Caco-2 (cell line): ENCODE data around the gene OGA. TPM values are rescaled to one million over a fixed set of nuclear protein-coding genes. Genes with fewer than 3 reads are reported as not detected.

Experiments used
- BruUV-seq: library from RNA; stranded (reverse); fragments of 400-500 nt; replicated peaks from 2 replicates; lab custom pipeline; 2021; lab: Mats Ljungman, UMichigan
- CTCF ChIA-PET: fragments of 300-600 bp; sonication (Branson Sonifier 250); formaldehyde crosslinking; loops from one replicate; lab custom pipeline; 2022; ENCODE audit warnings: antibody characterized with exemption; lab: Charles Lee
- POLR2A ChIA-PET: fragments of 300-600 bp; sonication (Branson Sonifier 250); formaldehyde crosslinking; loops from one replicate; lab custom pipeline; 2022; ENCODE audit warnings: antibody characterized with exemption; lab: Charles Lee
- DNase-seq, 2 experiments: peaks; one replicate each; pipeline versions ENCODE4 v3.0.0 to v3.0.0-alpha.2; 2020 to 2022
- H3K27me3 ChIP-seq: replicated peaks from 2 replicates; pipeline ENCODE4 v1.6.0; 2011; ENCODE audit warnings: low read length; ENCODE audit not compliant: control insufficient read depth, insufficient read depth
- H3K36me3 ChIP-seq: 2 replicates; pipeline ENCODE4 v1.5.1; 2011; ENCODE audit warnings: low read length; ENCODE audit not compliant: control insufficient read depth, insufficient read depth
- H3K4me1 ChIP-seq: fragments of 250-450 bp; sonication (Bioruptor Pico); 2 replicates; pipeline ENCODE4 v1.5.1; 2020; ENCODE audit warnings: mild to moderate bottlenecking
- H3K4me3 ChIP-seq: 2 replicates; pipeline ENCODE4 v1.5.1; 2011; ENCODE audit warnings: low read depth, mild to moderate bottlenecking, control low read depth, low read length
- H3K9me3 ChIP-seq: fragments of 250-450 bp; sonication (Bioruptor Pico); 2 replicates; pipeline ENCODE4 v1.5.1; 2020; ENCODE audit warnings: mild to moderate bottlenecking, moderate library complexity
- H3K27ac Mint-ChIP-seq: one replicate; pipeline ENCODE4 v1.8.0; 2022; ENCODE audit warnings: mixed read lengths; ENCODE audit not compliant: unreplicated experiment
- H3K27me3 Mint-ChIP-seq: one replicate; pipeline ENCODE4 v1.8.0; 2022; ENCODE audit warnings: mixed read lengths; ENCODE audit not compliant: insufficient read depth, unreplicated experiment
- H3K36me3 Mint-ChIP-seq: one replicate; pipeline ENCODE4 v1.8.0; 2022; ENCODE audit warnings: mild to moderate bottlenecking, mixed read lengths; ENCODE audit not compliant: insufficient read depth, unreplicated experiment
- H3K4me1 Mint-ChIP-seq: one replicate; pipeline ENCODE4 v1.8.0; 2022; ENCODE audit warnings: low read depth, mixed read lengths; ENCODE audit not compliant: unreplicated experiment
- H3K4me3 Mint-ChIP-seq: one replicate; pipeline ENCODE4 v1.8.0; 2022; ENCODE audit warnings: mild to moderate bottlenecking, moderate library complexity, mixed read lengths; ENCODE audit not compliant: unreplicated experiment
- H3K9me3 Mint-ChIP-seq: one replicate; pipeline ENCODE4 v1.8.0; 2022; ENCODE audit warnings: mixed read lengths; ENCODE audit not compliant: unreplicated experiment
- CTCF ChIP-seq, 2 experiments: fragments of 200-600 bp in 1 of 2; IDR thresholded peaks; 1 replicate in 1 of 2; 2 replicates in 1 of 2; pipeline versions ENCODE4 v1.5.1 to v1.8.0; 2011 to 2022; ENCODE audit warnings: antibody characterized with exemption in 1 of 2, control low read depth in 1 of 2, inconsistent platforms in 1 of 2, low read depth in 1 of 2, low read length in 1 of 2, mild to moderate bottlenecking in 1 of 2, moderate library complexity in 1 of 2; ENCODE audit not compliant: insufficient read depth in 1 of 2, severe bottlenecking in 1 of 2, unreplicated experiment in 1 of 2
- intact Hi-C: fragments of 100-400 bp; cut with micrococcal nuclease; formaldehyde crosslinking; loops from one replicate; pipeline ENCODE4 v1.10.0; 2022; ENCODE audit not compliant: unreplicated experiment
- total RNA-seq: library from RNA; stranded (reverse); gene quantifications from 2 replicates; pipeline ENCODE4 v1.2.3, GENCODE V29; 2022

Gene OGA
- total RNA-seq, 1 experiment from 2014 or later, result 76.9 TPM

- peaks cover 22% of the 10 kb centered on the region for H3K36me3 Mint-ChIP-seq
- peaks cover 3% of the 10 kb centered on the region; the same call in 1 of the 2 replicates for H3K36me3 ChIP-seq
- H3K27ac Mint-ChIP-seq, result no peak overlapping the region
- no peak overlapping the region for H3K4me3 ChIP-seq
- H3K4me1 ChIP-seq, result no peaks in the 10 kb centered on the region
- CTCF ChIA-PET, result no interaction called here
- POLR2A ChIA-PET, result no interaction called here
- H3K9me3 ChIP-seq, result no peaks in the 10 kb centered on the region
- no peaks in the 10 kb centered on the region for H3K27me3 ChIP-seq
- H3K4me1 Mint-ChIP-seq, result no peaks in the 10 kb centered on the region
- peak in 1 of 2 experiments; percentile 39 for DNase-seq
- H3K9me3 Mint-ChIP-seq, result no peaks in the 10 kb centered on the region
- no TSS peak for BruUV-seq
- no peaks in the 10 kb centered on the region for H3K27me3 Mint-ChIP-seq
- no peak for TF ChIP-seq CTCF (IDR thresholded peaks at IDR 0.05; ENCODE audit: insufficient read depth in 1 of 2, low read depth in 1 of 2, low read length in 1 of 2, severe bottlenecking in 1 of 2, unreplicated experiment in 1 of 2)
- intact Hi-C loops, result no loop called here
- H3K4me3 Mint-ChIP-seq, result no peak overlapping the region
These were observed 12.3 kb upstream of the OGA start for GRCh38 chr10:101830322-101831168.

- TF ChIP-seq CTCF (IDR thresholded peaks at IDR 0.05; ENCODE audit: insufficient read depth in 1 of 2, low read depth in 1 of 2, low read length in 1 of 2, severe bottlenecking in 1 of 2, unreplicated experiment in 1 of 2), result no peak
- peak in 1 of 2 experiments; percentile 31 for DNase-seq
- H3K9me3 ChIP-seq, result no peaks in the 10 kb centered on the region
- H3K27me3 ChIP-seq, result no peaks in the 10 kb centered on the region
- Mint-ChIP-seq H3K36me3 (peaks cover 18% of the 10 kb centered on the region), H3K9me3 (no peaks in the 10 kb centered on the region), H3K27ac (no peak overlapping the region), H3K4me3 (no peak overlapping the region), H3K27me3 (no peaks in the 10 kb centered on the region), H3K4me1 (no peaks in the 10 kb centered on the region)
- CTCF ChIA-PET, result no interaction called here
- intact Hi-C loops, result no loop called here
- no TSS peak for BruUV-seq
- no peak overlapping the region for H3K4me3 ChIP-seq
- no peaks in the 10 kb centered on the region for H3K4me1 ChIP-seq
- no peaks in the 10 kb centered on the region for H3K36me3 ChIP-seq
- POLR2A ChIA-PET, result interaction anchor here (0.6 kb wide), 1 partner anchor 19 kb away, joined by 3 read pairs; no protein-coding TSS in a partner anchor
These were observed 11.5 kb upstream of the OGA start for GRCh38 chr10:101829561-101830315.
